Right lobe of liver (tissue), 6 donors: ENCODE data around the gene PRND. TPM values are rescaled to one million over a fixed set of nuclear protein-coding genes. Genes with fewer than 3 reads are reported as not detected.

Experiments
- ATAC-seq, 4 donors: fragments of 200-7000 bp; cut with Tn5 transposase; one replicate each; pipeline ENCODE4 v1.9.1; 2020; ENCODE audit warnings: mild to moderate bottlenecking in 4 of 4, moderate library complexity in 4 of 4
- DNase-seq, 3 donors: peaks; one replicate each; pipeline ENCODE4 v3.0.0-alpha.2; 2020
- H3K27ac ChIP-seq, 3 donors: fragments of 200-600 bp; one replicate each; pipeline ENCODE4 v1.8.0; 2022
- H3K27me3 ChIP-seq, 2 donors: fragments of 200-600 bp; one replicate each; pipeline ENCODE4 v1.8.0; 2022
- H3K36me3 ChIP-seq, 4 donors: fragments of 200-600 bp; sonication (generic) in 1 of 4; one replicate each; pipeline versions ENCODE4 v1.5.1 to v1.8.0; 2017 to 2022; ENCODE audit warnings: control low read depth in 1 of 4
- H3K4me1 ChIP-seq, 4 donors: fragments of 200-600 bp; sonication (generic) in 1 of 4; one replicate each; pipeline versions ENCODE4 v1.5.1 to v1.8.0; 2017 to 2022; ENCODE audit warnings: control low read depth in 1 of 4
- H3K4me3 ChIP-seq, 3 donors: fragments of 200-600 bp; one replicate each; pipeline ENCODE4 v1.8.0; 2022
- H3K9me3 ChIP-seq, 4 donors: fragments of 200-600 bp; sonication (generic) in 1 of 4; one replicate each; pipeline versions ENCODE4 v1.5.1 to v1.8.0; 2017 to 2022; ENCODE audit warnings: control low read depth in 1 of 4
- CTCF ChIP-seq, 4 donors: fragments of 200-600 bp in 3 of 4; fragments of 450-650 bp in 1 of 4; IDR thresholded peaks; one replicate each; pipeline versions ENCODE4 v1.5.1 to v1.8.0; 2016 to 2022; ENCODE audit warnings: antibody characterized with exemption in 4 of 4, mild to moderate bottlenecking in 2 of 4
- POLR2A ChIP-seq: fragments of 450-650 bp; IDR thresholded peaks from one replicate; pipeline ENCODE4 v1.6.1; 2017; ENCODE audit warnings: antibody characterized with exemption, mild to moderate bottlenecking
- WGBS: methylation state at CpG from one replicate; pipeline ENCODE4 v1.1.6; 2018; ENCODE audit warnings: low coverage, low lambda C conversion rate; ENCODE audit not compliant: insufficient coverage; ENCODE audit errors: missing lambda C conversion rate; 5-methylcytosine and 5-hydroxymethylcytosine counted together
- intact Hi-C, 2 donors: fragments of 100-400 bp; cut with DNase I; formaldehyde crosslinking; loops; one replicate each; pipeline versions ENCODE4 v1.11.2 to v1.14.1; 2022
- total RNA-seq, 6 experiments: library from RNA; depleted of rRNA in 2 of 6; stranded (reverse); fragments of >200 nt in 2 of 6; fragmentation: NEBNext Ultra II Directional in 3 of 6; extraction: Animal tissue kit (Norgen Biotek cat#: 25700) in 3 of 6; gene quantifications; one replicate each; pipeline versions ENCODE4 v1.1.0 to v1.2.4, GENCODE V29; 2016 to 2023
- donor health status: DM: no; HTN: yes; CAD: no.
- donor health status: DM: no; HTN: no; CAD: no.
- donor health status: DM: no; HTN: no; CAD: no.
- donor health status: DM: no; HTN: yes; CAD: no.
- donor health status: DM: no; HTN: yes; CAD: no.

PRND gene
- total RNA-seq, 6 experiments from 2014 or later: not detected

DNA sequence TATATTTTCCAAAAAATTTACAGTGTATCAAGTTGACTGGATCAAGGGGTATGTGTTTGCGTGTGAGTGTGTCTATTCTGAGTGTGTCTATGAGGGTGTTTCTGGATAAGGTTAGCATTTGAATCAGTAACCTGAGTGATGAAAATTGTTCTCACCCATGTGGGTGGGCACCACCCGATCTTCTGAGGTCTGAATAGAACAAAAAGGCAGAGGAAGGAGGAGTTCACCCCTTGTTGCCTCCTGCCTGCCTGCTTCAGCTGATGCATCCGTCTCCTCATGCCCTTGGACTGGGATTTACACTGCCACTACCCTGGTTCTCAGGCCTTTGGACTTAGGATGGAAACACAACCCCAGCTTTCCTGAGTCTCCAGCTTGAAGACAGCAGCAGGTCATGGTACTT, 13.7 kb upstream of the PRND start:
- Histone ChIP-seq H3K36me3 (no peaks in the 10 kb centered on the region), H3K4me3 (no peak overlapping the region), H3K27ac (no peak overlapping the region), H3K4me1 (no peaks in the 10 kb centered on the region), H3K27me3 (no peaks in the 10 kb centered on the region), H3K9me3 (no peaks in the 10 kb centered on the region)
- WGBS: 74% methylated on average over 3 of the region's 3 CpGs
- intact Hi-C loops: no loop called here
- ATAC-seq (no peak), DNase-seq (no peak)
- TF ChIP-seq CTCF (IDR thresholded peaks at IDR 0.05): no peak
- TF ChIP-seq POLR2A: no peak

DNA sequence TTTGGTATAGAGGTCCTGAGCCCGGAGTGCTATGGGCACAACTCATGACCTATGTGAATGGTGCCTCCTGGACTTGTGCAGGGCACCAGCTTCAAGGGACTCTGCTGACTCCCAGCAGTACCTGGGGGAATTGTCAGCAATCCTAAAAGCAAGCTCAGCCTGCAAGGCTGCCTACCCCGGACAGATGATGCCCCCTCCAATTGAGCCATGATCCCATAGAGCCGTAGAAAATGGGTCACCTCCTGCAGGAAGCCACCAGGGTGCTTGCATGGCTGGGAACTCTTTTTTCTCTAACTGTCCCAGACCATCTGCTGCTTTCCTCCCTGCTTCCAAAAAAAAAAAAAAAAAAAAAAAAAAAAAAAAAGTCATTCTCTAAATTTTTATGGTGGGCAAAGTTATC, 12.9 kb upstream of the PRND start:
- TF ChIP-seq POLR2A (no peak), CTCF (IDR thresholded peaks at IDR 0.05) (no peak)
- intact Hi-C loops: no loop called here
- WGBS: 90% methylated on average over 3 of the region's 3 CpGs
- Histone ChIP-seq H3K36me3 (no peaks in the 10 kb centered on the region), H3K27me3 (no peaks in the 10 kb centered on the region), H3K9me3 (no peaks in the 10 kb centered on the region), H3K27ac (no peak overlapping the region), H3K4me3 (no peak overlapping the region), H3K4me1 (no peaks in the 10 kb centered on the region)
- ATAC-seq (no peak), DNase-seq (no peak)

- H3K9me3 ChIP-seq: no peaks in the 10 kb centered on the region
- intact Hi-C loops: no loop called here
- ATAC-seq (no peak), DNase-seq (no peak)
- WGBS: 80% methylated on average over 2 of the region's 10 CpGs
- H3K4me3 ChIP-seq: no peak overlapping the region
- no peak for TF ChIP-seq CTCF (IDR thresholded peaks at IDR 0.05)
- no peak for TF ChIP-seq POLR2A
- no peaks in the 10 kb centered on the region for H3K4me1 ChIP-seq
- no peak overlapping the region for H3K27ac ChIP-seq
- H3K36me3 ChIP-seq: no peaks in the 10 kb centered on the region
- H3K27me3 ChIP-seq: no peaks in the 10 kb centered on the region
Measured at GRCh38 chr20:4709261-4710105, 12.2 kb upstream of the PRND start.

- intact Hi-C loops: no loop called here
- no peak for ATAC-seq
- Histone ChIP-seq H3K9me3 (no peaks in the 10 kb centered on the region), H3K27ac (no peak overlapping the region), H3K4me1 (no peaks in the 10 kb centered on the region), H3K36me3 (no peaks in the 10 kb centered on the region), H3K27me3 (no peaks in the 10 kb centered on the region), H3K4me3 (no peak overlapping the region)
- DNase-seq: no peak
- no peak for TF ChIP-seq CTCF (IDR thresholded peaks at IDR 0.05)
- no peak for TF ChIP-seq POLR2A
- 70% methylated on average over 2 of the region's 6 CpGs for WGBS
Measured at GRCh38 chr20:4710106-4710475, 11.6 kb upstream of the PRND start.
